ENCODE data around the gene AAK1.
A peak's percentile ranks its signal among the peaks of the same experiment; 100 is the strongest.
"Not testable (repeated sequence)": the region's sequence is repeated elsewhere in the genome, so short reads cannot be mapped to it uniquely, and the experiment has no call there.

The AAK1 gene

GRCh38 chr2:69477627-69478026 is 165.9 kb downstream of the AAK1 start:
- no peak for DNase-seq

- DNase-seq = peak; percentile 35
These were observed 168.9 kb downstream of the AAK1 start for GRCh38 chr2:69474688-69475087.

- no peak for DNase-seq
These were observed 171.7 kb downstream of the AAK1 start for GRCh38 chr2:69471793-69472192.

- DNase-seq = no peak
These were observed 172.6 kb downstream of the AAK1 start for GRCh38 chr2:69470911-69471310.

- DNase-seq = no peak
These were observed 173.8 kb downstream of the AAK1 start for GRCh38 chr2:69469784-69470183.

GRCh38 chr2:69469375-69469774 is 174.2 kb downstream of the AAK1 start:
- DNase-seq = no peak

GRCh38 chr2:69466728-69467127 is 176.8 kb downstream of the AAK1 start:
- no peak for DNase-seq

- DNase-seq = no peak
These were observed 177.8 kb downstream of the AAK1 start for GRCh38 chr2:69465513-69466456.

- DNase-seq = peak; percentile 69
These were observed 179.0 kb downstream of the AAK1 start for GRCh38 chr2:69464575-69464974.

GRCh38 chr2:69462780-69463179 is 180.8 kb downstream of the AAK1 start:
- DNase-seq = no peak

- DNase-seq = no peak
These were observed 182.1 kb downstream of the AAK1 start for GRCh38 chr2:69461404-69461803.

GRCh38 chr2:69459936-69460335 is 183.6 kb downstream of the AAK1 start:
- DNase-seq = no peak

GRCh38 chr2:69456950-69457445 is 186.5 kb downstream of the AAK1 start:
- no peak for DNase-seq

GRCh38 chr2:69456154-69456553 is 187.4 kb downstream of the AAK1 start:
- DNase-seq = no peak

GRCh38 chr2:69454976-69455375 is 188.6 kb downstream of the AAK1 start:
- no peak for DNase-seq

- DNase-seq = peak; percentile 31
These were observed 189.9 kb downstream of the AAK1 start for GRCh38 chr2:69453475-69454129.

GRCh38 chr2:69452687-69453086 is 190.9 kb downstream of the AAK1 start:
- DNase-seq = no peak

- DNase-seq = no peak
These were observed 192.7 kb downstream of the AAK1 start for GRCh38 chr2:69450735-69451416.

- no peak for DNase-seq
These were observed 193.6 kb downstream of the AAK1 start for GRCh38 chr2:69449906-69450305.

GRCh38 chr2:69443673-69444072 is 199.9 kb downstream of the AAK1 start:
- not testable (repeated sequence) for DNase-seq

- DNase-seq = not testable (repeated sequence)
These were observed 204.0 kb downstream of the AAK1 start for GRCh38 chr2:69439499-69439898.

- no peak for DNase-seq
These were observed 205.0 kb downstream of the AAK1 start for GRCh38 chr2:69438580-69438979.

GRCh38 chr2:69437751-69438154 is 205.8 kb downstream of the AAK1 start:
- no peak for DNase-seq

All from NCI-H2171 treated with DMSO at 0.1 percent for 48 hours (cell line).